Measurements from ENCODE around the gene CNTN4. TPM values are rescaled to one million over a fixed set of nuclear protein-coding genes. Genes with fewer than 3 reads are reported as not detected.

CNTN4 gene
- total and polyA plus RNA-seq, 2 experiments from 2014 or later: 5.6 to 7.9 TPM

GRCh38 chr3:2923390-2923789 lies 824.7 kb downstream of the CNTN4 start:
- H3K27ac ChIP-seq: no peak overlapping the region
- no peak overlapping the region for H3K4me3 ChIP-seq
- peaks cover 2% of the 10 kb centered on the region for H3K9me3 ChIP-seq (ENCODE audit: low read depth)
- no peaks in the 10 kb centered on the region for H3K27me3 ChIP-seq
- TF ChIP-seq CTCF (IDR thresholded peaks at IDR 0.05; ENCODE audit: low read depth, low read length): no peak
- no peak for DNase-seq (ENCODE audit: low read depth in 1 of 2, low spot score in 1 of 2)
- no peaks in the 10 kb centered on the region for H3K4me1 ChIP-seq (ENCODE audit: low read depth)
- no peaks in the 10 kb centered on the region for H3K36me3 ChIP-seq

GRCh38 chr3:2927259-2927658 lies 828.6 kb downstream of the CNTN4 start:
- Histone ChIP-seq H3K4me1 (ENCODE audit: low read depth) (no peaks in the 10 kb centered on the region), H3K27me3 (no peaks in the 10 kb centered on the region), H3K27ac (no peak overlapping the region), H3K4me3 (no peak overlapping the region), H3K36me3 (no peaks in the 10 kb centered on the region), H3K9me3 (ENCODE audit: low read depth) (no peaks in the 10 kb centered on the region)
- DNase-seq (ENCODE audit: low read depth in 1 of 2, low spot score in 1 of 2): no peak
- TF ChIP-seq CTCF (IDR thresholded peaks at IDR 0.05; ENCODE audit: low read depth, low read length): no peak

- TF ChIP-seq CTCF (IDR thresholded peaks at IDR 0.05; ENCODE audit: low read depth, low read length): no peak
- H3K9me3 ChIP-seq (ENCODE audit: low read depth): no peaks in the 10 kb centered on the region
- H3K4me3 ChIP-seq: no peak overlapping the region
- no peak overlapping the region for H3K27ac ChIP-seq
- H3K4me1 ChIP-seq (ENCODE audit: low read depth): no peaks in the 10 kb centered on the region
- H3K27me3 ChIP-seq: no peaks in the 10 kb centered on the region
- no peaks in the 10 kb centered on the region for H3K36me3 ChIP-seq
- DNase-seq (ENCODE audit: low read depth in 1 of 2, low spot score in 1 of 2): no peak
Measured at GRCh38 chr3:2929574-2929973, 830.9 kb downstream of the CNTN4 start.

GRCh38 chr3:2931265-2931664 lies 832.6 kb downstream of the CNTN4 start:
- H3K36me3 ChIP-seq: no peaks in the 10 kb centered on the region
- H3K4me1 ChIP-seq (ENCODE audit: low read depth): no peaks in the 10 kb centered on the region
- no peaks in the 10 kb centered on the region for H3K27me3 ChIP-seq
- H3K4me3 ChIP-seq: no peak overlapping the region
- no peak for DNase-seq (ENCODE audit: low read depth in 1 of 2, low spot score in 1 of 2)
- no peak for TF ChIP-seq CTCF (IDR thresholded peaks at IDR 0.05; ENCODE audit: low read depth, low read length)
- no peak overlapping the region for H3K27ac ChIP-seq
- no peaks in the 10 kb centered on the region for H3K9me3 ChIP-seq (ENCODE audit: low read depth)

GRCh38 chr3:2934541-2934940 lies 835.9 kb downstream of the CNTN4 start:
- TF ChIP-seq CTCF (IDR thresholded peaks at IDR 0.05; ENCODE audit: low read depth, low read length): no peak
- Histone ChIP-seq H3K9me3 (ENCODE audit: low read depth) (no peaks in the 10 kb centered on the region), H3K36me3 (no peaks in the 10 kb centered on the region), H3K27ac (no peak overlapping the region), H3K4me3 (no peak overlapping the region), H3K27me3 (no peaks in the 10 kb centered on the region), H3K4me1 (ENCODE audit: low read depth) (no peaks in the 10 kb centered on the region)
- DNase-seq (ENCODE audit: low read depth in 1 of 2, low spot score in 1 of 2): no peak

GRCh38 chr3:2937055-2937454 lies 838.4 kb downstream of the CNTN4 start:
- H3K4me3 ChIP-seq: no peak overlapping the region
- H3K4me1 ChIP-seq (ENCODE audit: low read depth): no peaks in the 10 kb centered on the region
- no peak for TF ChIP-seq CTCF (IDR thresholded peaks at IDR 0.05; ENCODE audit: low read depth, low read length)
- no peaks in the 10 kb centered on the region for H3K36me3 ChIP-seq
- H3K27ac ChIP-seq: no peak overlapping the region
- no peaks in the 10 kb centered on the region for H3K9me3 ChIP-seq (ENCODE audit: low read depth)
- no peak for DNase-seq (ENCODE audit: low read depth in 1 of 2, low spot score in 1 of 2)
- no peaks in the 10 kb centered on the region for H3K27me3 ChIP-seq

Measured in cardiac muscle cell (in vitro differentiated cells and primary cell).